Erythroblast (primary cell): Measurements from ENCODE around the gene MKLN1.

Experiments
- GATA1 ChIP-seq: IDR thresholded peaks from 2 replicates; pipeline ENCODE4 v1.6.1; 2011; ENCODE audit warnings: low read depth, mild to moderate bottlenecking, control low read depth, low read length, moderate library complexity
- POLR2A ChIP-seq: IDR thresholded peaks from 2 replicates; pipeline ENCODE4 v1.6.1; 2011; ENCODE audit warnings: mild to moderate bottlenecking, low read length

GRCh38 chr7:131533566-131534561, 206.2 kb downstream of the MKLN1 start:
- TF ChIP-seq POLR2A = no peak
- no peak for TF ChIP-seq GATA1
